HG03159 (cell line): ENCODE results near the gene TPBGL.
"Not testable (repeated sequence)": the region's sequence is repeated elsewhere in the genome, so short reads cannot be mapped to it uniquely, and the experiment has no call there.

Experiments
- ATAC-seq: cut with Tn5 transposase; IDR thresholded peaks from one replicate; pipeline ENCODE4 v1.9.1; 2021; ENCODE audit warnings: mild to moderate bottlenecking, moderate library complexity; ENCODE audit not compliant: unreplicated experiment

The TPBGL gene

DNA sequence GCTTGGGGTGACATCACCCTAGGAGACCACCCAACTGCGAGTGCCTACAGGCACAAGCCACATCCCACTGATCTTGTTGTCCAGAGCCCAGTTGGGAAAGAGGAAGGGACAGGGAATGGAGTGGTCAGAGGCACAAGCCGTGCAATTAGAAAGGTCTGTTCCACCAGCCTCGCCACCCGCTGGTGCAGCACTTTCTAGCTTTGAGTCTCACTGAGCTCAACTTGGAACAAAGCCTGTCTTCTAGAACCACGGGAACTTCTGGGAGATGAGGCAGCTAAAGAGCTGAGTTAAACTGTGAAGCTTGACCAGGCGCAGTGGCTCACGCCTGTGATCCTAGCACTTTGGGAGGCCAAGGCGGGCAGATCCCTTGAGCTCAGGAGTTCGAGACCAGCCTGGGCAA lies 29.3 kb downstream of the TPBGL start:
- ATAC-seq, result no peak

DNA sequence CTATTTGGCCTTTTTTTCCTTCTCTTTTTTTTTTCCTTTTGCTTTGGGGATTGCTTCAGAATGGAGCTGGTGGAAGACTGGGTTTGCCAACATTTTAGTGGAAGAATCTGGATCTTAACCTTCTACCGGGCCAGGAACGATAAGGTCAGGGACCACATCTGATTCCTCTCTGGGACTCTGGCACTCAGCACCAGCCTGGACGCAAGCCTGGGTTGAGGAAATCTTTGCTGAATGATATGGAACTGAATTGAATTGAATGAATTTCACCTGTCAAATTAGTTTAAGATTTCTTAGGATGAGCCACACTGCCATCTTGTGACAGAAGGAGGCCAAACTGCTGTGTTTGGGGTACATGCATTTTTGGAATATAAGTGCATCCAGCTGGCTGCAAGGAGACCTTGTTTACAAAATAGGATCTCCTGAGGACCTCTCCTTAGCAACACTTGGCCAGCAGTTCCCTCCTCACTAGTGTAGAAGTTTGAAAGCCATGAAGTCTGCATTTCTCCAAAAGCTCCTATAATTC lies 30.4 kb downstream of the TPBGL start:
- ATAC-seq, result no peak

DNA sequence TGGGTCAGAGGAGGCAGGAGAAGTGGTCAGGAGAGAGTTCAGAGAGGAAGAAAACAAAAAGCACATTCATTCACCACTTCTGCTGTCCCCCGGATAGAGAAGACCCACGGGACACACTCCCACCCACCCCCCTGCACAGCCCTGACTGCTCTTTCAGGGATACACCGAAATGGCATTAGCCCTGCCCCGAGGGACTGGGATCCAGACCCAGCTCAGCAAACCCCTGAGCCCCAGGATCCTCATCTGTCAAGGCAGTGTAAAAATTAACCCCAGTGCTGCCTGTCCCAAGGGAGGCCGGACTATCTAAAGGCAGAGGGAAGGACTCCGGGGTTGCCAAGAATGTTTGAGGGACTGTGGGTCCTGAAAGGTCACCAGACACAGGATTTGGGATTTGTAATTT lies 31.2 kb downstream of the TPBGL start:
- no peak for ATAC-seq

DNA sequence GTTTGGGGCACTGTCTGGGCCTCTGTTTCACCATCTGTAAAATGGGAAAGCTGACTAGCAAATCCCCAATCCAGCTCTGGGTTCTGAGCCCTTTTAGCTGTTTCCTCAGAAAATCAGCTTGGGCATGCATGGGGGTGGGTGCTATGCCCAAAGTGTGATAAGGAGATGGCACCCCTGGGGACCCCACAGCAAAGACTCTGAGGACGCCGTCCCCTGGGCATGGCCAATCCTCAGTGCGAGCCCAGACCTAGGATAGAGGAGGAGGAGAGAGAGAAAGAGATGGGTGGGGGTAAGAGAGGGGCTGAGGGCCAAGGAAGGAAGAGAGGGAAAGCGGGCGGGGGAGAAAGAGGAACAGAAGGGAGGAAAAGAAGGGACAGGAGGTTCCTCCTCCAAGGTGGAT lies 31.8 kb downstream of the TPBGL start:
- no peak for ATAC-seq

DNA sequence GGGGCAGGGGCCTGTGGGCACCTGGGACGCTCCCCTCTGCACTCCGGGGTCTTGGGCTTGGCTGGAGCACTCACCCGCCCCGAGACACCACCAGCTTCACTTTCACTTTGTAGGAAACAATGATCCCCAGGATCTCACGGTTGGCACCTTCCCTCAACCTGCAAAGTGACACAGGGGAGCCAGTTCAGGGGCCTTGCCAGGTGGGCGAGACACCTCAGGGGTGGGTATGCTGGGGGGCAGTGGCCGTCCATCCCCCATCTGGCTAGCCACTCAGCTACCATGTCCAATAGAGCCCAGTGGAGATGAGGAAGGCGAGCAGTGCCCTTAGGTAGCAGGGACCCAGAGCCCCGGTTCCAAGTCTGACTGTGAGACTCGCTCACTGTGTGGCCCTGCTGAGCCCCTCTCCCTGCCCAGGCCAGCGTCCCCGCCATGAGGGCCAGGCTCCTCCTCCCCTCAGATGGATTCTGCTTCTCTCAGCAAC lies 32.3 kb downstream of the TPBGL start:
- no peak for ATAC-seq

DNA sequence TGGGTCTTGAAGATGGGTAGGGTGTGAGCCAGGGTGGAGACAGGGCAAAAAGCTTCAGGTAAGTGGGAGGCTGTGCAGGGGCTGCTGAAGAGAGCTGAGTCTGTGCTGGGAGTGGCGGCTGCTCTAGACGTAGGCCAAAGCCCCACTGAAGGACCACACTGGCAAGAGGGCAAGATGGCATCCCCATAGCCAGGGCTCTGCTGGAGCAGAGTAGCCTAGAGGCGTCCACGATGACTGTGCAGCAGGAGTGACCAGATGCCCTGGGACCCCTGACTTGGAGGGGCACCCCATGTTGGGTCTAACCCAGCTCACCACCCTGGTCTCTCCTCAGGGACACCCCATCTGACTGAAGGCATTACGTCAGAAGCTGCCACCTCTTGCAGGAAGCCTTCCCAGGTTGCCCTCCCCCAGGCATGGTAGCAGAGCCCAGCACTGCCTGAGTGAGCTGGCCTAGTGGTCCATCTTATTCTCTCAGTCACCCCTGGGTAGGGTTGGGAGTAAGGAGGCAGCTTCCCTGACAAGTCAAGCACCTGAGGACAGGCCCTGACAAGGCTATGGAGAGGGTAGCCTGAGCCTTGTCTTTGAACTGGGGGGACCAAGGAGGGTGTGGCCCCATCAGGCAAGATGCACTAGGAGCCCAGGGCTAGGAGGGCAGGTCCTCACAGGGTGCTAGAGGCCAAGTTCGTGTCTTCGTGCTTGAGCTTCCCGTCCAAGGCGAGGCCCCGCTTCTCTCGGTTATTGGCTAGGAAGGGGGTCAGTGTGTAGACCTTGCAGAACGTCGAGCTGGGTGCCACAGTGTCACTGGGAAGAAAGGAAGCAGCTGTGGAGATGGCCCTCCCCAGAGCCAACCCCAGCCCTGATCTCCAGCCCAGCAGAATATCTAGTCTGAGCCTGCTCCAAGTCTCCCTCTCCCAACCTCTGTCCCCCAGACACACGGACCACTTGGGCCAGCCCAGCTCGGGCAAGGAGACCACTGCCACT lies 33.1 kb downstream of the TPBGL start:
- ATAC-seq, result no peak

DNA sequence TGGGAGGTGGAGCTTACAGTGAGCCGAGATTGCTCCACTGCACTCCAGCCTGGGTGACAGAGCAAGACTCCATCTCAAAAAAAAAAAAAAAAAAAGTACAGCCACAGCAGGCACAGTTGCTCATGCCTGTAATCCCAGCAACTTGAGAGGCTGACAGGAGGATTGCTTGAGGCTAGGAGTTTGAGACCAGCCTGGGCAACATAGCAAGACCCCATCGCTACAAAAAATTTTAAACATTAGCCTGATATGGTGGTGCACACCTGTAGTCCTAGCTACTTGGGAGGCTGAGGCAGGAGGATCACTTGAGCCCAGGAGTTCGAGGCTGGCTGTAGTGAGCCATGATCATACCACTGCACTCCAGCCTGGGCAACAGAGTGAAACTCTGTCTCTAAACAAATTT lies 34.1 kb downstream of the TPBGL start:
- not testable (repeated sequence) for ATAC-seq

DNA sequence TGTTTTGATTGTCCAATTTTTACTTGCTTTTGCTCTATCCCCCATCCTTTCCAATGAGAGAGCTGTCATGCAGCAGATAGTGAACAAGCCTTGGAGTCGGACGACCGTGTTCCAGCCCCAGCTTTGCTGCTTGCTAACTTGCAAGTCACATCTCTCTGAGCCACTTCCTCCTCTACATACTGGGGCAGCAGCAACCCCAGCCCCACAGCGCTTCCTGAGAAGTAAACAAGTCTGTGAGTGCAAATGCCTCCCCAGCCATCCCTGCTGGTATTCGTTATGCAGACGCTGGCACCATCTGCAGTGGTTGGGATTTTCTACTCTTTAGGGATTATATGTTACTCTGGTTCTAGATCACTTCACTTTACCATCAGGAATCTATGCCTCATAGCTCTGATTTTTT lies 35.0 kb downstream of the TPBGL start:
- no peak for ATAC-seq

DNA sequence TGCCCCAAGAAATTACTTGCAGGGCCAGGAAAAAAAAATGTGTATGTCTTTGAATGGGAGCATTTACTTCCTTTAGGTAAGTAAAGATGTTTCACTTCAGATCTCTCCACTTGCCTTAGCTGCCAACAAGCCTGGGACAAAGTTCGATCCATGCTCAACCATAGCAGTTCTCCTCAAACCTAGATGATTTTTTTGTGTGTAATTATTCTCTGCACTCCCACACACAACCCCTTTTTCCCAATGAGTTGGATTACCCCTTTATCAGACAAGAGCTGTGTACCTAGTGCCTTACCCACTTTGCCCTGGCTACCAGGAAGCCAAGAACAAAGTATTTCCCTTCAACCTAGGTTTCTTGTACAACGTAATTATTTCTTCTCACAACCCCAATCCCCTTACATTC lies 35.6 kb downstream of the TPBGL start:
- no peak for ATAC-seq

DNA sequence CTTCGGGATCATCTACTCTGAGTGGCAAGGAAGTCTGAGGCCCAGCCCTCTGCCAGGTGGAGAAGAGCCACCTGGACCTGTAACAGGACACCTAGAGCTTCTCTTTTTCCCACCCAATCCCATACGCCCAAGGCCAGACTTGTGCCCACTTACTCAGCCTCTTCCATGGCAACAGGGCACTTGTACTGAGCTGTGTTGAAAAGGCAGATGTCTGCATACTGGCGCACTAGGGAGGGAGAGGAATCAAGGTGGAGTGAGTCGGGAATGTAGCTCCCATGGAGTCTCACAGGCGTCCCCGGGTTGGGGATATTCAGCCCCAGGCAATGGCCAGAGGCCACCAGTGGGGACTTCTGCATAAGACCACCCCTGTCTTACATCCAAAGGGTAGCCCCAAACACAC lies 36.1 kb downstream of the TPBGL start:
- ATAC-seq, result no peak

DNA sequence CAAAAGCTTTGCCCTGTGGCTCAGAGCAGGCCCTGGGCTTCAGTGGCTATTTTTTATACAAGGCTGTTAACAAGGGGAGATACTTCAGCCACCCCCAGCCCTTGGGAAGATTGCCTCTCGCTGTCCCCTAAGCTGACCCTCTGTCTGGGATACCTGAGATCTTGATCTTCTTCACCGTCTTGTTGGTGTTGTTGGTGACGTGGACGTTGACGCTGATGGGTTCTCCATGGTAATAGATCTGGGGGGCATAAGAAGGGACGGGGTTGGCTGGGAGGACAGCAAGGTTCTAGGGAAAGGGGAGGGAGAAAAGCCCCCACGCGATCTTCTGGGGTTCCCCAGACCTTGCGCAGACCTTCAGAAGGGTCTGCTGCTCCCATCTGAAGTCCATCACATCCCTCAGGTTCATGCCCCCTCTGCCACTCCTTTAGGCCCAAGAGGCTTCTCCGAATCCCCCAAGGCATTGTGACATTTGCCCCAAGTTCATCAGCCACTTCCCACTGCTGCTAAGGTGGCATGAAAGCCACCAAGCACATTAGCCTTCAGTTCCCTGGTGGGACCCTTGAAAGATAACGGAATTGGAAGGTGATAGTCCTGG lies 36.7 kb downstream of the TPBGL start:
- ATAC-seq, result no peak

DNA sequence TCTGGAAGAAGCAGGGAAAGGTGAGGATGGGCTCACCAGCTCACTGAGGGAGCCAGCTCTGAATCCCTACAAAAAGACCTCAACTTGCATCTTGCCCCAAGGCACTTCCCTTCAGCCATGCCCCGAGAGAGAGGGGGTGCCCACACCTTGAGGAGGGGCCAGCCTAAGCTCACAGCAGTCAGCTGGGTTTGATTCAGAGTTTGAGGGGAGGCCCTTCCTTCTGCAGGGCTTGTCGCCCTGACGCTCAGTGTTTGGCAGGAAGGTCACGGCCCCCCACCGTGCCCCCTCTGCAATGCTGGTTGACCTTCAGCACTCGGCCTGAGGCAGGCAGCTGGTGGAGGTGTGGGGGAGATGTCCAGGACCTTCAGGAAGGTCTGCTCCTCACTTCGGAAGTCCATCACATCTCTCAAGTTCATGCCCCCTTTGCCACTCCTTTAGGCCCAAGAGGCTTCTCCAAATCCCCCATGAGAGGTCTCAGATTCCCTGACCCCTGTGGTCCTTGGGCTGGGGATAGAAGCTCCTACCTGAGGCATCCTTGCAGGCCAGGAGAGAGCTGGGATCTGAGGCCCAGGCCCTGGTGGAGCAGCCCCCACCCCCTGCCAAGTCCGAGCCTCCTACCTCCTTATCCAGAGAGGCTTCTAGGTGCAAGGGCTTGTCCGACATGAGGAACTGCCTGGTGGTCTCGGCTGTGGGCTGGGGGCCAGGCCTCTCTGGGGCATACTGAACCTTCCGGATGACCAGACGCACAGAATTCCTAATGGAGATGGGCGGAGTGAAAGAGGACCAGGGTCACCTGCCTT lies 37.6 kb downstream of the TPBGL start:
- no peak for ATAC-seq

DNA sequence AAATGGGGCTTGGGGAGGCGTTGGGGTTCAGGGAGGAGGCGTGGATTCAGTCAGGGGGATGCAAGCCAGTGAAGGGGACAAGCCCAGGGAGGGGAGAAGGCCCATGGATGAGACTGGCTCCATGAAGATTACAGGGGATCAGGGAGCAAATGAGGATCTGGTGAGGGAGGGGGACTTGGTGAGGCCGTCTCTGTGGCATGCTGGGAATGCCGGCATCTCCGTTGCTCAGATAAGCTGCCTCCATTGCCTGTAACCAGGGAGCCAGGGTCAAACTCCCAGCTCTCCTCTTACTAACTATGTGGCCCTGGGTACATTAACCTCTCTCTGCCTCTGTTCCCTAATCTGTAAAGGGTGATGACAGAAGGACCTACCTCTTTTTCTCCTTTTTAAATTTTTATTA lies 38.7 kb downstream of the TPBGL start:
- ATAC-seq, result no peak

DNA sequence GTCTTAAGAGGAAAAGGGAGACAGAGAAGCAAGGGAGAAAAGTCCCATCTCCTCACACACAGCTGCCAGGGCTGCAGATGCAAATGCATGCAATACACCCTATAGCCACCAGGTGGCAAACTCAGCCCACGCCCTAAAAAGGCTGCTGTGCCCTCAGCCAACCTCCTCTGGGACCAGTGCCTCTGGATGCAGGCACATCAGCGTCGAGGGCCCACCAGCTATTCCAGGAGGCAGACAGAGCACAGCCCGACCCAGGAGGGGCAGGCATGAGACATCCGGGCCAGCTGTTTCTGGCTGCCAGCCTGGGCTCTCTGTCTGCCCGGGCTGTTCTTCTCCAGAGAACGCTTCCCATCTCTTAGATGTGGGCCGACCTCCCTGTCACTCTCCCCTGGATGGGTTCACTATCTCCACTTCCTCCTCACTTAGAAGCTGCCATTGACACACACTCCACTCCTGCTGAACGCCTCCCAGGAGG lies 39.7 kb downstream of the TPBGL start:
- no peak for ATAC-seq

DNA sequence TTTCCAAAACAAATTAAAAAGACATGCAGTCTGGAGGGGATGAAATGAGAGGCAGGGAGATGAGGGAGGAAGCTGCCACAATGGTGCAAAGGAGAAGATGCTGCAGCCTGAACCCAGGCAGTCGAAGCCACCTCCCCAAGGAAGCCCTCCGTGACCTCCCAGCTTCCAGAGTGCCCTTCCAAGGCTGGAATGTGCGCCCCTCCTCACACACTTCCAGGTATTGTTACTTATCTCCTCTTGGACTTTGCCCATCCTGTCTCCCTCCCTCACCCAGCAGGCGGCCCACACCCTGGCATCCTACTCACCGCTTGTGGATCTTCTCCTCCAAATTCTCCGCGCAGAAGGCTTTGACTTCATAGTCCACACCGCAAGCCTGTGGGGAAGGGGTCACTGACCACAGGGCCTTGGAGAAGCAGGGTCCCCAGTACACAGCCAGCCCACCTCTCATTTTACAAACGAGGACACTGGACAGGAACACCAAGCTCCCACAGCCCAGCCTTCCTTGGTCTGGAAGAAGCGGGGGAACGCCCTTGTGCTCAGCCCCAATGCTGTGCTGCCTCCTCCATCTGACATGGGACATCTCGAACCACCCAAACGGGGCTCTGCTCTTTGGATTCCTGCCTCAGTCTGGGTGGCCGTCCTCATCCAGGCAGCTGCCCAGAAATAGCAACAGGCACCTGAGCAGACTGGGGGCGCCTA lies 40.3 kb downstream of the TPBGL start:
- ATAC-seq, result no peak

DNA sequence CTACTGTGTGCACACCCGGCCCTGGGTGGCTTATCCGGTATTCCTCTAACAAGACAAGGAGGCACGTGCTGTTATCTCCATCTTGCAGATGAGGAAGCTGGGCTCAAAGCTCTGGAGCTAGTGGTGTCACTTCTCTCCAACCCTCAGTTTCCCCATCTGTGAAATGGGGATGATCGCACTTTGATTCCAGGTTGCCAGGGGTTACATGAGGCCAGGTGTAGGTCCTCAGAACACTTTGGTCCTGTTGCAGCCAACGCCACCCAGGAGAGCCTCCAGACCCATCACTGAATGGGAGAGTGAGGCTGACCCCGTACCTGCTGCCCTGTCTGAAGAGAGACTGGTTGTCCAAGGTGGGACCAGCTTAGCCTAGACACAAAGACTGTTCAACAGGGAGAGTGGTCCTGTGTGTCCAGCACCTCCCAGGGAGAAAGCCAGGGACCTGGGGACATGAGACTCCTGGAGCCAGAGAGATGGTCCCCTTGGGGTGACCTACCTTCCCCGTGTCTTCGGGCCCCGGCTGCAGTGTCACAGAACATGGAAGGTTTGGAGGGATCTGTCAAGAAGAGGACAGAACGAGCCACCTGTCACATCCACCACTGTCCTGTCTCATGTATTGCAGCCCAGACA lies 41.0 kb downstream of the TPBGL start:
- ATAC-seq, result no peak

DNA sequence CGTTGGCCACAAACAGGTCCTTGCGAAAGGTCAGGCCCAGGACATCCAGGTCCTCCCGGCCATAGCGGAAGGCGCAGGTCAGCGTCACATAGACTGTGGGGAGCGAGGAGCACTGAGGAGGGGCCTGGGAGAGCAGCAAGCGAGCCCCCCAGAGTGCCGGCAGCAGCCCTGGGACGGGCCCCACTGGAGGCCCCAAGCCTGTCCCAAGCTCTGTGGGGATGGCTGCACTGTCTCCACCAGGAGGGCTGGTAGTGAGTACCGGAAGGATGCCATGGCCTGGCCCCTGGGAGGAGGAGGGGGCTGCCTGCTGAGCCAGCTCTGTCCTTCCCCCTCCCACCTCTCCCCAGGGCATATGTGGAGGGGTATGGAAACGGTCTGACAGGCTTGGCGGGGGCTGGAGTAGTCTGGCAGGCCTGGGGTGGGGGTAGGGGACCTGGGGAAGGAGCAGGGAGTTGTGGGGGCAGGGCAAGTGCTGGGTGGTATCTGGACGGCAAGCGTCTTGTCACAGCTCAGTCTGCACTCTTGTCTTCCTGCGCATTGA lies 42.9 kb downstream of the TPBGL start:
- ATAC-seq, result no peak

DNA sequence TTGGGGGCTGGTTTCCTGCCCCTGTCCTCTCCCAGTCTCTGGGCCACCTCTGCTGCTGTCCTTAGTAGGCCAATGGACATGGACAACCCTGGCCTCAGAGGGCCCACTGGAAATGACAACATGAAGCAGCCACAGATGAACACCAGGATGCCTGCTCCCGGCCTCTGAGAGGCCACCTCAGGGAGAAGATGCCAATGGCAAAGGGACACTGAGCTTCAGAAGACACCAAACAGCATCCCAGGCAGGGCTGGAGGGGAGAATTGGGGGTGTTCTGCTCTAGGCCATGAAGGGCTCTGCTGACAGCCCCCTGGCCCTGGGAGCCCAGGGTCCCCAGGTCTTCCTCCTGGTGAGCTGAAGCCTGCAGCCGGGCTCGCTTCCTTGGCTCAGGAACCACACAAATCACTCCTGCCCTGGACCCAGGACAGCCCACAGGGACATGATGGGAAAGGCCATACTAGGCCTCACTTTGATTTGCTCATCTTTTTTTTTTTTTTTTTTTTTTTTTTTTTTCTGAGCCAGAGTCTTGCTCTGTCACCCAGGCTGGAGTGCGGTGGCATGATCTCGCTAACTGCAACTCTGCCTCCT lies 45.3 kb downstream of the TPBGL start:
- no peak for ATAC-seq

DNA sequence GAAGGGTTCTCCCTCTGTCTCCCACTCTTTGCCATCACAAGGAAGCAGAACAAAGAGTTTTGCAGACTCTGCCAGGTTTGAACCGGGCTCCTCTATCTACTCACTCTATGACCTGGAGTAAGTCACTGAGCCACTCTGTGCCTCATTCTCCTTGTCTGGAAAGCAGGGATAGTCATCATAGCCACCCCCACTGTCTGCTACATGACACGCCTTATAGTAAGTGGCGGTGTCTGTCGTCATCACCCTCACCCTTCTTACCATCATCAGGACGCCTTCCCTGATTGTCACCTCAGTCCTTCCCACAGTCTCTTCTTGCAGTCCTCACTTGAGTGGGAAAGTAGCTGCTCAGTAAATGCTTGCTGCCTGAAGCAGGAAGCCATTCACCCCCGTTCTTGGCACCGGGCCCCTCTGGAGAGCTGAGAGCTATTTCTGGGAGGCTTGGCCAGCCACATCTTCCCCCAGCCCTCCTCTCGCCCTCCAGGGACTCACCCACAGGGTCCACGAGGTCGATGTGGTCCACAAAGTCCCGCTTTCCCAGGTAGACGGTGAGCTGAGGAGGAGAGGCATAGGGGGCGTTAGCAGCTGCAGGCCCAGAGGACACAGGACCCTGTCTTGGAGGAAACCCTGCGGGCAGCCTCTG lies 46.4 kb downstream of the TPBGL start:
- ATAC-seq, result no peak
